Measurements from ENCODE around the gene DEDD2. TPM values are rescaled to one million over a fixed set of nuclear protein-coding genes. Genes with fewer than 3 reads are reported as not detected.
"Not testable (repeated sequence)": the region's sequence is repeated elsewhere in the genome, so short reads cannot be mapped to it uniquely, and the experiment has no call there.

DEDD2 gene
- total and polyA plus RNA-seq, 2 donors (not counting 3 experiments of a cell fraction or from before 2014, with no cell fraction given) = 19.5 to 34.8 TPM

- FAIRE-seq; H3K36me3 ChIP-seq (ENCODE audit: control insufficient read depth in 2 of 2, extremely low read depth in 1 of 2, insufficient read depth in 2 of 2, low read length in 2 of 2); H3K9ac ChIP-seq (replicated peaks; ENCODE audit: extremely low read depth, insufficient read depth, low read length); DNase-seq (ENCODE audit: low read depth, low spot score); H3K4me2 ChIP-seq (ENCODE audit: insufficient read depth, low read length); intact Hi-C loops (cut with micrococcal nuclease); H4K20me1 ChIP-seq (replicated peaks; ENCODE audit: control insufficient read depth, extremely low read depth, insufficient read depth, low read length); dilution Hi-C loops (cut with MboI; ENCODE audit: extremely low pct_ligation_motif_present, low sequenced_read_pairs); BruUV-seq (replicated peaks); POLR2A ChIA-PET; H3K9me1 ChIP-seq (replicated peaks; ENCODE audit: control insufficient read depth, extremely low read depth, insufficient read depth, low read length); H3K27me3 ChIP-seq (ENCODE audit: control insufficient read depth in 2 of 2, insufficient read depth in 2 of 2, low read length in 2 of 2); H3K9me3 ChIP-seq (replicated peaks; ENCODE audit: control insufficient read depth, insufficient read depth, low read length); H3K4me3 ChIP-seq (replicated peaks in 1 of 3; ENCODE audit: insufficient read depth in 1 of 3, low read depth in 1 of 3, low read length in 3 of 3); H3K27ac ChIP-seq (ENCODE audit: insufficient read depth, low read depth, low read length); H2AFZ ChIP-seq (ENCODE audit: low read depth, low read length): not testable (repeated sequence)
- Histone ChIP-seq H3K4me1 (ENCODE audit: control insufficient read depth, extremely low read depth, insufficient read depth, low read length) (peaks cover 19% of the 10 kb centered on the region), H3K79me2 (ENCODE audit: control insufficient read depth, insufficient read depth, low read length) (peaks cover 14% of the 10 kb centered on the region)
- CTCF ChIA-PET = interaction anchor here (1.6 kb wide), 1 partner anchor 13 kb away, joined by 4 read pairs; no protein-coding TSS in a partner anchor
Observed at GRCh38 chr19:42266105-42266504, 48.6 kb upstream of the DEDD2 start.

- no peak overlapping the region for H3K4me3 ChIP-seq (replicated peaks in 1 of 3; ENCODE audit: insufficient read depth in 1 of 3, low read depth in 1 of 3, low read length in 3 of 3)
- H4K20me1 ChIP-seq (replicated peaks; ENCODE audit: control insufficient read depth, extremely low read depth, insufficient read depth, low read length) = no peaks in the 10 kb centered on the region
- H2AFZ ChIP-seq (ENCODE audit: low read depth, low read length) = no peak overlapping the region
- H3K4me1 ChIP-seq (ENCODE audit: control insufficient read depth, extremely low read depth, insufficient read depth, low read length) = no peaks in the 10 kb centered on the region
- no peaks in the 10 kb centered on the region for H3K36me3 ChIP-seq (ENCODE audit: control insufficient read depth in 2 of 2, extremely low read depth in 1 of 2, insufficient read depth in 2 of 2, low read length in 2 of 2)
- FAIRE-seq = no peak
- peak; percentile 14 for TF ChIP-seq JUN (IDR thresholded peaks at IDR 0.05; ENCODE audit: borderline replicate concordance, insufficient read depth, insufficient read length, low read depth)
- no peak for TF ChIP-seq POLR2AphosphoS5 (IDR thresholded peaks at IDR 0.05; ENCODE audit: insufficient read depth, low read depth, low read length)
- intact Hi-C loops (cut with micrococcal nuclease) (no loop called here), dilution Hi-C loops (cut with MboI; ENCODE audit: extremely low pct_ligation_motif_present, low sequenced_read_pairs) (no loop called here)
- POLR2A ChIA-PET = no interaction called here
- H3K4me2 ChIP-seq (ENCODE audit: insufficient read depth, low read length) = no peak overlapping the region
- H3K9me3 ChIP-seq (replicated peaks; ENCODE audit: control insufficient read depth, insufficient read depth, low read length) = no peaks in the 10 kb centered on the region
- no peaks in the 10 kb centered on the region for H3K9me1 ChIP-seq (replicated peaks; ENCODE audit: control insufficient read depth, extremely low read depth, insufficient read depth, low read length)
- no peak overlapping the region for H3K27ac ChIP-seq (ENCODE audit: insufficient read depth, low read depth, low read length)
- H3K9ac ChIP-seq (replicated peaks; ENCODE audit: extremely low read depth, insufficient read depth, low read length) = no peak overlapping the region
- no peak for DNase-seq (ENCODE audit: low read depth, low spot score)
- CTCF ChIA-PET = no interaction called here
- H3K79me2 ChIP-seq (ENCODE audit: control insufficient read depth, insufficient read depth, low read length) = no peaks in the 10 kb centered on the region
- BruUV-seq (replicated peaks) = no TSS peak
- no peaks in the 10 kb centered on the region for H3K27me3 ChIP-seq (ENCODE audit: control insufficient read depth in 2 of 2, insufficient read depth in 2 of 2, low read length in 2 of 2)
Observed at GRCh38 chr19:42261763-42262162, 44.3 kb upstream of the DEDD2 start.

- BruUV-seq (replicated peaks); FAIRE-seq: not testable (repeated sequence)
- POLR2A ChIA-PET = interaction anchor here (0.7 kb wide), 1 partner anchor 23 kb away, joined by 5 read pairs; no protein-coding TSS in a partner anchor
Observed at GRCh38 chr19:42257842-42258241, 40.4 kb upstream of the DEDD2 start.

More at GRCh38 chr19:42257842-42258241, 40.4 kb upstream of the DEDD2 start:
- H3K9me1 ChIP-seq (replicated peaks; ENCODE audit: control insufficient read depth, extremely low read depth, insufficient read depth, low read length); H3K9me3 ChIP-seq (replicated peaks; ENCODE audit: control insufficient read depth, insufficient read depth, low read length); H3K4me2 ChIP-seq (ENCODE audit: insufficient read depth, low read length); DNase-seq (ENCODE audit: low read depth, low spot score); H2AFZ ChIP-seq (ENCODE audit: low read depth, low read length); H3K4me3 ChIP-seq (replicated peaks in 1 of 3; ENCODE audit: insufficient read depth in 1 of 3, low read depth in 1 of 3, low read length in 3 of 3); intact Hi-C loops (cut with micrococcal nuclease); H3K27me3 ChIP-seq (ENCODE audit: control insufficient read depth in 2 of 2, insufficient read depth in 2 of 2, low read length in 2 of 2); H3K27ac ChIP-seq (ENCODE audit: insufficient read depth, low read depth, low read length); H3K4me1 ChIP-seq (ENCODE audit: control insufficient read depth, extremely low read depth, insufficient read depth, low read length); H4K20me1 ChIP-seq (replicated peaks; ENCODE audit: control insufficient read depth, extremely low read depth, insufficient read depth, low read length); dilution Hi-C loops (cut with MboI; ENCODE audit: extremely low pct_ligation_motif_present, low sequenced_read_pairs); H3K9ac ChIP-seq (replicated peaks; ENCODE audit: extremely low read depth, insufficient read depth, low read length); H3K36me3 ChIP-seq (ENCODE audit: control insufficient read depth in 2 of 2, extremely low read depth in 1 of 2, insufficient read depth in 2 of 2, low read length in 2 of 2): not testable (repeated sequence)
- peaks cover 17% of the 10 kb centered on the region for H3K79me2 ChIP-seq (ENCODE audit: control insufficient read depth, insufficient read depth, low read length)
- CTCF ChIA-PET = interaction anchor here (1.0 kb wide), 1 partner anchor 22 kb away, joined by 4 read pairs; no protein-coding TSS in a partner anchor

Measured in endothelial cell of umbilical vein (primary cell).